Epidermal melanocyte (primary cell): ENCODE results near the gene NCCRP1.

ENCODE experiments used
- DNase-seq: peaks from one replicate; pipeline ENCODE4 v3.0.0; 2011; ENCODE audit warnings: low spot score; ENCODE audit not compliant: insufficient read length

The NCCRP1 gene, protein sequence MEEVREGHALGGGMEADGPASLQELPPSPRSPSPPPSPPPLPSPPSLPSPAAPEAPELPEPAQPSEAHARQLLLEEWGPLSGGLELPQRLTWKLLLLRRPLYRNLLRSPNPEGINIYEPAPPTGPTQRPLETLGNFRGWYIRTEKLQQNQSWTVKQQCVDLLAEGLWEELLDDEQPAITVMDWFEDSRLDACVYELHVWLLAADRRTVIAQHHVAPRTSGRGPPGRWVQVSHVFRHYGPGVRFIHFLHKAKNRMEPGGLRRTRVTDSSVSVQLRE

DNA sequence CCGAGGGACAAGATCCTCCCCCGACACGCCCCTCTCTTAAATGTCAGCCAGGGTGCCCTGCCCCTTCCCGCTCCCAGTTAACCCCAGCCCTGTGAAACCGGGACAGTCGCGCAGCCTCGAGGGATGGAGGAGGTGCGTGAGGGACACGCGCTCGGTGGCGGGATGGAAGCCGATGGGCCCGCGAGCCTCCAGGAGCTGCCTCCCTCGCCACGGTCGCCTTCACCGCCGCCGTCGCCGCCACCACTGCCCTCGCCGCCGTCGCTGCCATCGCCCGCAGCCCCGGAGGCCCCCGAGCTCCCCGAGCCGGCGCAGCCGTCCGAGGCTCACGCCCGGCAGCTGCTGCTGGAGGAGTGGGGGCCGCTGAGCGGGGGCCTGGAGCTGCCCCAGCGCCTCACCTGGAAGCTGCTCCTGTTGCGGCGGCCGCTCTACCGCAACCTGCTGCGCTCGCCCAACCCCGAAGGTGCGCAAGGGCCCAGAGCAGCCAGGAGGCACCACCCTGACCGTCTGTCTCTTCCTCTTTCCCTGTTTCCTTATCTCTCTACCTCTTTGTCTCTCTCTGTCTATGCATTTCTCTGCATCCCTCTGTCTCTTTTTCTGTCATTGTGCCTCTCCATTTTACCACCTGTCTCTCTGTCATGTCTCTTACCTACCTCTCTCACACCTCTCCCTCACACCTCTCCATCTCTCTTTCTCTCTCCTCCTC lies at the start of gene NCCRP1:
TSS of gene NCCRP1 (plus strand) at position 105 of the 703 bp plus-strand sequence. CDS start at position 124, 19 bp downstream.
- DNase-seq, result no peak

DNA sequence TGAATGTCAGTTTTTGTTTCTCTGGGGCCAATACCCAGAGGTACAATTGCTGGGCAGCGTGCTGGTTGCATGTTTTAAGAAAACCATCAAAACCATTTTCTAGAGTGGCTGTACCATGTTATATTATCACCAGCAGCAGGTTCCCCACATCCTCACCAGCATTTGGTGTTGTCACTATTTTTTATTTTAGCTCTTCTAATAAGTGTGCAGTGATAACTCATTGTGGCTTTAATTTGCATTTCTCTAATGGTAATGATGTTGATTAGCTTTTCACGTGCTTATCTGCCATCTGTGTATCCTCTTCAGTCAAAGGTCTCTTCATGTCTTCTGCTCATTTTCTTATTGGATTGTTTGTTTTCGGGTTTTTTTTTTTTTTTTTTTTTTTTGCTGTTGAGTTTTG lies 49.3 kb upstream of the NCCRP1 start:
- DNase-seq, result no peak

DNA sequence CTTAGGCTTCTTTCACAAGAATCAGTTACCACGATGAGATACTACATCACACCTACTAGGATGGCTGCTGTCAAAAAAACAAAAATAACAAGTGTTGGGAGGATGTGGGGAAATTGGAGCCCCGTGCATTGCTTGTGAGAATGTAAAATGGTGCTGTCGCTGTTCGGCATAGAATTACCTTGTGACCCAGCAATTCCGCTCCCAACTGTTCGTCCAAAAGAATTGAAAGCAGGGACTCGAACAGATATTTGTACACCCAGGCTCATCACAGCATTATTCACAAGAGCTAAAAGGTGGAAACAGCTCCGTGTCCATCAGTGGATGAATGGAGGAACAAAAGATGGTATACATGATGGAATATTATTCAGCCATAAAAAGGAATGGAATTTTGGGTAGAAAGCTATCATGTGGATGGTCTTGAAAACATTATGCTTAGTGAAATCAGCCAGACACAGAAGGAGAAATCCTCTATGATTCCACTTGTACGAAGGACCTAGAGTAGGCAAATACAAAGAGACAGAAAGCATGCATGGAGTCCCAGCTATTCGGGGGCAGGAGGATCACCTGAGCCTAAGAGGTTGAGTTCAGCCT lies 47.7 kb upstream of the NCCRP1 start:
- DNase-seq, result no peak

DNA sequence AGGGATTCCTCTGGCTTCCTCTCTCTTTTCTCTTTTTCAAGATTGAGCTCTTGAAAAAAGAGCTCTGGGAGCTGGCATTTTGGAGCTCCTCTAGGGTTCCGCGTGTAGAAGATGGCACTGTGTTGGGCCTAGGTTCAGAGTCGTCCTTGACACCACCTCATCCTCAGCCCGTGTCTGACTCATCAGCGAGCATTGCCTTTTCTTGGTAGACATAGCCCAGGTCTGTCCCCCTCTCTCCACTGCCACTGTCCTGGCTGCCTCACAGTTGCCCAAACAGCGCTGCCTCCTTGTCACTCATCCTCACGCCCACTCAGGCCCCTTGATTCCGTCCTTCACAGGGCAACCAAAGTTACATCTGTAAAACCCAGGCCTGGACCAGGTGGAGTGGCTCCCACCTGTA lies 46.5 kb upstream of the NCCRP1 start:
- no peak for DNase-seq

DNA sequence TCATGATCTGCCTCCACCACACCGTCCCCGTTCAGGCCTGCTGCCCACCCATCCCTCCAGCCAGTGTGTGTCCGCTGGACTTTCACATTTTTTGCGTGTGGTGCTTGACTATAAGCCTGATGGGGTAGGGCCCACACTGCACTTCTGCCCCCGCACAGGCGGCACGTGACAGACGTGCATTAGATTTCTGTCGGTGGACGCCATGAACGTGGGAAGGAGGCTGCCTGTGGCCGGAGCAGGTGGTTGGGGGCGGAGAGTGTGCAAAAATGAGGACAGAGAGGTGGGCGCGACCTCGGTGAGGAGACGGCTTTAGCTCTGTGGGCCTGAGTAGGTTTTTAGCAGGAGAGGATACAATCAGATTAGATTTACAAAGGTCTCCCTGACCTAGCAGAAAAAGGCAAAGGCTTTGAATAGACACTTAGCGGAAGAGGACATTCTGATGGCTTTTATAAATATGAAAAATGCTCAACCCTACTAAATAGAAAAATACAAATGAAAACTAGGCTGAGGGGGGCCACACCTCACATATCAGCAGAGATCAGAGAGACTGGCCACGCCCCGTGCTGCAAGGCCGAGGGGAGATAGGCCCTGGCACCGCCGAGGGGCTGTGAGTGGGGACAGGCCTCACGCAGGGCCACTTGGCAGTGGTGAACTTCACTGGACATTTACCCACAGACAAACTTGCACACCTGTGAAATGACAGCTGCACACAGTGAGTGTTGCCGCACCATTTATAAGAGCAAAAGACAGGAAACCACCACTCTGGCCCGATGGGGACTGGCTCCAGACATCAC lies 45.8 kb upstream of the NCCRP1 start:
- DNase-seq, result no peak

DNA sequence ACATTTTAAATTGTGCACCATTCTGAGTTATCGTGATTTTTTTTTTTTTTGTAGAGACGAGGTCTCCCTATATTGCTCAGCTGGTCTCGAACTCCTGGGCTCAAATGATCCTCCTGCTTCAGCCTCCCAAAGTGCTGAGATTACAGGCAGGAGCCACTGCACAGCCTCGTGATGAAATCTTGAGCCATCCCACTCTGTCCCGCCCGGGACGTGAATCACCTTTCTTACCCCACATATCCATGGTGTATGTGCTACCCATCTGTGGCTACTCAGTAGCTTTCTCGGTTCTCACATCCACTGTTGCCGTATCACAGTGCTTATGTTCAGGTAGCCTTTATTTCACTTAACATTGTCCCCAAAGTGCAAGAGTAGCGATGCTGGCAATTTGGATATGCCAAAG lies 44.7 kb upstream of the NCCRP1 start:
- DNase-seq, result no peak

DNA sequence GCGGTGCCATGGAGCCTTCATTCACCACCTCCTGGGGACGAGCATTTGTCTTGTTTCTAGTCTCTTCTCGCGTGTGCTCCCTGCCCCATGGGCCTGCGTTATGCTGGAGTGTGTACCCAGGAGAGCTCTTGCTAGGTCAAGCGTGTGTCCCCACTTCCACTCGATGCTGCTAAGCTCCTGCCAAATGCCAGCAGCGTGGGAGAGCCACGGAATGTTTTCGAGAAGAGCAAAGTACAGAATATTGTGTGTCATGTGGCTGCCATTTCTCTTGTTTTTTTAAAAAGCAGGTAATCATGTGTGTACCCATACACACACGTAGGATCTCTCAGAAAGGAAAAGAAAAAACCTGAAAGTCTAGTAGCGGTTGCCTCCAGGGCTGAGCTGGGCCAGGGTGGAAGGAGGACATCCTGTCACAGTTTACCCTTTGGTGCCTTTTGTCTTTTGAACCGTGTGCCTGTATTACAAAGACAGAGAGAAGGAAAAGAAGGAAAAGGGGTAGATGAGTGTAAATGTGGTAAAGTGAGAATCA lies 42.6 kb upstream of the NCCRP1 start:
- no peak for DNase-seq

DNA sequence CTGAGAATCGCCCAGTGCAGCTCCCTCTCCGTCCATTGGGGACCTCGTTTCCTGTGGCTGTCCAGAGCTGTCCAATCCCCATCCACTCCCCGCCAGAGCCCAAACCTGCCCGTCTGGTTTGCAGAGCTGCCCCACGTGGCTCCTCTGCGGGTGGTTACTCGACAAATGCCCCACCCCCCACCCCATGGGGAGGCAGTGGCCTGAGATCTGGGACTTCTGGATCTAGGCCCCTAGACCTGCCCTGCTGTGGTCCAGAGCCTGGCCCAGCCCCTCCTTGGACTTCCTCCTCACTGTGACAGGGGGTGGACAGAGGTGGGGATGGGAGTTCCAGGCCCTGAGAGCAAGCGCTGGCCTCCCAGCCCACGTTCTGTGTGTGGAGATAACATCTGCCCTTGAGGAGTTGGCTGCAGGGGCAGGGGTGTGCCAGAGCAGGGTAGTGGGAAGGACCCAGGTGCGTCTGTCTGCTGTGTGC lies 42.1 kb upstream of the NCCRP1 start:
- DNase-seq, result no peak

DNA sequence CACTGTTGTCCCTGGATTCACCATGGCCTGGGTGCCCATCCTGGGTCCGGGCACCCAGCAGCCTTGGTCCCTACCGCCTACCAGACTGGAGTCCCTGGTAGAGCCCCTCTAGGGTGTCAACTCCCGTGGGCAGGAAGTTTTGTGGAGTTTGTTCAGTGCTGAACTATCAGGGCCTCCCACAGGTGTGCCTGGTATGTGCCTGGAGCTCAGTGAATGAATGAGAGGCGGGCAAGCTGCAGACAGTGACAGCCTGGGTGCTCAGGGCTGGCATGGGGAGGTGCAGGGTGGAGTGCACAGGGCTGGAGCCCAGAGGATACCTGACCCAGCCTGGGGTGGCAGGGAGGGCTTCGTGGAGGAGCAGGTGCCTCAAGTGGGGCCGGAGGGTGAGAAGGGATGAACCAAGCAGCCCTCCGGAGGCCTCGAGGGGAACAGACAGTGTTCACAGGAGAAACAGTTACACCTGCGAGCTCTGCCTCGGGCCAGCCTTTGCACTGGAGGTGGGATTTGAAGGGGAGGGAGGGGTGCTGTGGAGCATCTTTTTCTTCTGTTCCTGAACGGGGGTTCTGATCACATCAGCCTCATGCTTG lies 41.6 kb upstream of the NCCRP1 start:
- no peak for DNase-seq

DNA sequence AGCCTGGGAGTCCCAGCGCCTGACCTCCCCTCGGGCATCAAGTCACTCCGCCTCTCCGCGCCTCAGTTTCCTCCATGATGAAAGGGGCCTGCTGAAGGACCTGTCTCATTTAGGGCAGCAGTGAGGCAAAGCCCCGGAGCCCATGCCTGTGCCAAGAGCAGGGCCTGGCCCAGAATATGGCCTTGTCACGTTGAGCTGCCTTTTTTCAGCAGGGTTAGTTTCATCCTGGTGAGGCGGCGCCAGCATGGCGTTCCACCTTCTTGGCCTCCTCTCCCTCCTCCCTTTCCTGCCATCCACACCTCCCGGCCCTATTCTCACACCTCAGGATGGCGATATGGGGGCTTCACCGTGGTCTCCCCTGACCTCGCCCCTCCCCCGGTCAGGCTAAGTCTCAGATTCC lies 41.0 kb upstream of the NCCRP1 start:
- no peak for DNase-seq

DNA sequence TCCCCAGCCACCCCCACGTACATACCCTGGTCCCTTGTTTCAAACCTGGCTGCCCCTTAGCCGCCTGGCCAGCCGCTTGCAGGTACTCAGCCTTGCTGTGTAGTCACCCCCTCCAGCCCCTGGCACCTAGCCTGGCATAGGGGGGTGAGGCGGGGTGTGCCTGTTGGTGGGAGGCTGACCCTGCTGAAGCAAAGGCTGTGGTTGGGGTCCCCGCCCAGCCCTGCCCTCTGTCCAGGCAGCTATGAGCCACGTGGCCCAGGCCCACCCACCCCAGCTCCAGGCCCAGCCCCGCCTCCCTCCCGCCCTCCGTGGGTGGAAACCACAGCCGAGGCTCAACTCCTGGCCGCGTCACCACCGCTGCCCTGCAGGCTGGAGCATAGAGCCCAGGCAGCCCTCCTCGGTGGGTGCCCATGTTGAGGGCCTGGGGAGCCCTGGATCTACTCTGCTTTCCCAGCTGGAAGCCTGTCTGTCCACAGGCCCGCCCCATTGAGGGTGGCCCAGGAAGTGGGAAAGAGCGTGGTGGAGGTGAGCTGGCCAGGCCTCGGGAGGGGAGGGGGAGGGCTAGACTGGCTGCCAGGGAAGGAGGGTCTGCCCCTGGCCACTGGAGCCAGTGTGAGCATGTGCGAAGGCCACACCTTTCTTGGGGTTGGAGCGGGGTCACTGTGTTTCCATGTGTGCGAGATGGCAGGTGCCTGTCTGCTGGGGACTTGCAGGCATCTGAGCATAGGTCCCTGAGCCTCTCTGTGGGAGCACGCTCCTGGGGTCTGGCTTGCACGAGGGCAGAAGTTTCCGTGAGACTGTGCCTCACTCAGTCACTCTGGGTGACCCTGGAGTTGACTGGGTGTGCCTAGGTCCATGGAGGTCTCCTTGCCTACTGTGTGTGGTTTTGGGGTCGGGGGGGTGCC lies 40.2 kb upstream of the NCCRP1 start:
- no peak for DNase-seq

DNA sequence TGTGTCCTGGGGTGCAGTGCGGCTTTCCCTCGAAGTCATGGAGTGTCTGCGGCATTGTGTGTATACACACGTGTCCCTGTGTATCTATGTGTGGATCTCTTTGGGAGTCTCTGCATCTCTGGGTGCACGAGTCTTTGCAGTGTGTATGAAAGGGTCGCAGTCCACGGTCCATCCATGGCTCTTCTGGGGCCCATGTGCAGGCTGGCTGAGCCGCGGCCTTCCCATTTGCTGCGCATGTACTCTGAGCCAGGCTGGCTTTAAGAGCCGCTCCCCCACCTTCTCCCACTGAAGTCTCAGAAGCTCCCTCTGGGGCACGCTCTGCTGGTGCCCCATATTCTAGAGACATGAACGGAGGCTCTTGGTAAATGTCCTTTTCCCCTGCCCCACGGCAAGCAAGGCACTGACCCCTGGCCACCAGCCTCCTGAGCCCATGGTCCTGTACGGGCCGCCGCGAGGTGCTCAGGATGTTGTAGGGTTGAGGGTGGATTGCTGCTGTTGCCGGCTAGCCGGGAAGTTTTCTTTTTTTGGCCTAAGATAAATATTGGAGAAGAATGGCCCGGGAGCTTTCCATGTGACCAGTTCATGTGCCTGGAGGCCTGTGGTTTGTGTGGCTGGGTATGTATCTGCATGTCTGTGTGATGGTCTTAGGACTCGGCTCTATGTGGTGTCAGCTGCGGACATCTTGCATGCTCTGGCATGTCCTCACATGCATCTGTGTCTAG lies 39.3 kb upstream of the NCCRP1 start:
- peak; percentile 93 for DNase-seq

DNA sequence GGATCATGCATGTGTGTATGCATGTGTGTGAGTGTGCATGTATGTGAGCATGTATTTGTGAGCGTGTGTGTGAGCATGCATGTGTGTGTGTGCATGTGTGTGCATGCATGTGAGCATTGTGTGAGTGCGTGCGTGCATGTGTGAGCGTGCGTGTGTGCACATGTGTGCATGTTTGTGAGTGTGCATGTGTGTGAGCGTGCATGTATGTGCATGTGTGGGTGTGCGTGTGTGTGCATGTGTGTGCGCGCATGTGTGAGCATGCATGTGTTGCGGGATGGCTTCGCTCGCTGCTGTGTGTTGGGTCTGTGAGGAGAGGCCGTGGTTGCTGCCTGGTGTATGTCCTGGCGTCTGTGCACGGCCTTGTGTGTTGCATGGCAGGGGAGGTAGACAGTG lies 38.8 kb upstream of the NCCRP1 start:
- no peak for DNase-seq

DNA sequence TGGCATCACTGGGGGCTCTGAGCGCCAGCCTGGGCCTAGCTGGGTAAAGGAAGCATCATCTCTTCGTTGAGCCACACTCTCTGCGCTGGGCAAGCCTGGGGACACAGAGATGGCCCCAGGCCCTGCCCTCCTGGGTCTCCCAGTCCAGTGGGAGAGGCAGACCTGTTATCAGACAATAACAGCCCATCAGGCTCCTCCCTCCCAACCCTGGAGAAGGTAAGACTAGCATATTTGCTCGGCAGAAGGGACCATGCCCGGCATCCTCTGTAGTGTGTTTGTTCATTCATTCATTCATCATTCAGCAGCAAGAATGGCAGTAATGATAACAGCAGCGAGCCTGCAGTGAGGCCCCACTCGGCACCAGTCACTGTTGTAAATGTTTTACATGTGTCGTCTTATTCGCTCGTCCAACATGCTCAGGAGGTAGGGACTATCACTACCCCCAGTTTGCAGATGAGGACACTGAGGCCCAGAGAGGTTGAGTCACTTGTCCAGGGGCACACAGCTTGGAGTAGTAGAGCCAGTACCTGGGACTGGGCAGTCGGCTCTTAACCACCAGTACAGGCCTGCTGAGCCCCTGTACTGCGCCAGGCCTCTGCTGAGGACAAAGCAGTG lies 38.0 kb upstream of the NCCRP1 start:
- DNase-seq, result no peak

DNA sequence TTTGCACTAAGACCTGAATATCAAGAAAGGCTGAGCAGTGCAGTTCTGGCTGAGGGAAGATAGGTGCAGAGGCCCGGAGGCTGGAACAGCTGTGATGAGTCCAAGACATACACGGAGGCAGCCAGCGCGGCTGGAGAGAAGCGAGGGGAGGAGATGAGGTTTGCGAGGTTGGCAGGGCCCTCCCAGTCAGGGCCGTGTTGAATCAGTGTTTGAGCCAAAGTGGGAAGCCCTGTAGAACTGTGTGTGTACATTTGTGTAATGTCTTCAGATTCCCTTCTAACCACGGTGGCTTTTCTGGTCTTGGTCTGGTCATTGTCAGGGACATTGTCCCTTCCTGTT lies 36.3 kb upstream of the NCCRP1 start:
- DNase-seq, result no peak

DNA sequence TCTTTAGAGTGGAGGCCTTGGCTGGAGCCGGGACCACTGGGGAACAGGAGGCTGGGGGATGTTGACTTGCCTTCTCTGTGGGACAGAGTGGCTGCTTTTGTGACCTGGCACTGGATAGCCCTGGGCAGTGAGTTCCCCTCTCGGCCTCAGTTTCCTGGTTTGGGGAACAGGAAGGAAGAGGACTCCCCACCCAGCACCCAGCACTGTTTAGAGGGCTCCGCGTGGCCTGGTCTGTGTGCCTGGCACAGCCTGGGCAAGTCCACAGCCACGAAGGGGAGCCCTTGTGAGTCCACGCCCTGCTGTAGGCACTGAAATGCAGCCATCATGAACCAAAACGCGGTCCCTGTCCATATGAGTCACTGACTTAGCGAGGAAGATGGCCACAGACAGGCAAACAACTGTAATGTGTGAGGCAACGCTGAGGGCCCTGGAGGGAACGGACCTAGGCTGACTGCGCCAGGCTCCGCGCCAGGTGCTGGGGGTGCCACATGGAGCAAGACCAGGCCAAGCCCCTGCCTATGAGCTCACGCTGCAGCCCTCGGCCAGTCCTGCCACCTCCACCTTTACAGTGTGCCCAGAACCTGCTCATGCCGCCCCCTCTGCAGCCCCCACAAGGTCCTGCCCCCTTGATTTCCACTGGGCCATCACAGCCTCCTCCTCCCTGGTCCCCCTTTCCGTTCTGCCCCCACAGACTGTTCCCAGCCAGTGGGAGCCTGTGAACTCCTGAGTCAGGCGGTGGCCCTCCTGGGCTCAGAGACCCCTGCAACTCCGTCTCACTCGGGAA lies 35.7 kb upstream of the NCCRP1 start:
- no peak for DNase-seq

DNA sequence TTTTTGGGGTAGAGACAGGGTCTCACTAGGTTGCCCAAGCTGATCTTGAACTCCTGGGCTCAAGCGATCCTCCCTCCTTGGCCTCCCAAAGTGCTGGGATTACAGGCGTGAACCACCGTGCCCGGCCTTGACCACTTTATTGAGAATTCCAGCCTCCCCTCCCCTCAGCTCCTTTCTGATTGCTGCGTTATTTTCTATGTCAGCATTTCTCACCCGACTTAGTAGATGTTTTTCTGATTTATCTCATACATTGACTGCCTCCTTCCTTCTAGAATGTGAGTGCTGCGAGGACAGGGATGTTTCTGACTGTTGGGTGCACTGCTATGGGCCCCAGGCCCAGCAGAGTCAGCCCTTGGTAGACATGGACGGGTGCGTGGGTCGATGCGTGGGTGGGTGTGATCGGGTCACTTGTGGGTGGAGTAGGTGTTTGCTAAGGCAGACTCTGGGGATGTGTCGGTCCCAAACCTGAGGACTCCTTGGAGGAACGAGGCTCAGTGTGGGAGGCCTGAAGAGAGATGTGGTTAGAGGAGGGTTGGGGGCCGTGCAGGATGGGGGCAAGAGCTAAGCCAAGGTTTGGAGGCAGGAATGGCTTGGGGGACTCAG lies 34.2 kb upstream of the NCCRP1 start:
- no peak for DNase-seq

DNA sequence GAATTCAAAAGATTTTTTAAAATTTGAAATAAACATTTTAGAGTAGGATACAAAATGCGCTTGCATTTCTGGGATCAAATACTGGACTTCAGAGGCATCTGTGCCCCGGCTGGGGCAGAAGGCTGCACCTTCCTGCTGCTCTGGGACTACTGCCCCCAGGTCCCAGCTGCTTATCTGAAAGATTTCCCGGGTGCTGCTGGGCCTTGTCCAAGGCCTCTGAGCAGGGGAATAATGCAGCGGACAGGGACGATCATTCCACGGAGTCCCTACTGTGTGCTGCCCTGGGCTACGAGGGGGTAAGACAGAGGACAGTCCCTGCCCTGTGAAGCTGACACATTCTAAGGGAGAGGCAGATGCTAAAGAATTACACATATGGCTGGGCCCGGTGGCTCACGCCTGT lies 33.1 kb upstream of the NCCRP1 start:
- DNase-seq, result no peak
